Thoracic aorta (tissue), 2 donors: ENCODE data around the gene LRRC39. TPM values are rescaled to one million over a fixed set of nuclear protein-coding genes. Genes with fewer than 3 reads are reported as not detected.

ENCODE experiments used
- ATAC-seq: fragments of 150-250 bp; one replicate; pipeline ENCODE4 v1.8.0; 2017; ENCODE audit warnings: low read depth; ENCODE audit not compliant: insufficient number of reproducible peaks, low FRiP score
- DNase-seq: peaks from one replicate; pipeline ENCODE4 v3.0.0-alpha.2; 2020; ENCODE audit warnings: low spot score
- H3K27ac ChIP-seq, 2 donors: fragments of 200-600 bp; sonication (generic); 1 replicate in 1 of 2; 2 replicates in 1 of 2; pipeline ENCODE4 v1.5.1; 2016; ENCODE audit warnings: mild to moderate bottlenecking in 2 of 2, moderate library complexity in 2 of 2
- H3K27me3 ChIP-seq: fragments of 200-600 bp; sonication (generic); replicated peaks from 2 replicates; pipeline ENCODE4 v1.6.0; 2016; ENCODE audit warnings: mild to moderate bottlenecking; ENCODE audit not compliant: insufficient read depth
- H3K36me3 ChIP-seq: fragments of 200-600 bp; sonication (generic); one replicate; pipeline ENCODE4 v1.5.1; 2016
- H3K4me1 ChIP-seq, 2 donors: fragments of 200-600 bp; sonication (generic); 1 replicate in 1 of 2; 2 replicates in 1 of 2; pipeline versions ENCODE4 v1.5.1 to v1.6.0; 2016; ENCODE audit warnings: low read depth in 2 of 2, mild to moderate bottlenecking in 1 of 2; ENCODE audit not compliant: control insufficient read depth in 1 of 2
- H3K4me3 ChIP-seq: fragments of 200-600 bp; sonication (generic); 2 replicates; pipeline ENCODE4 v1.5.1; 2016; ENCODE audit warnings: mild to moderate bottlenecking
- H3K9me3 ChIP-seq: fragments of 200-600 bp; sonication (generic); 2 replicates; pipeline ENCODE4 v1.5.1; 2016
- CTCF ChIP-seq: fragments of 200-600 bp; sonication (generic); IDR thresholded peaks from one replicate; pipeline ENCODE4 v1.5.1; 2019; ENCODE audit warnings: antibody characterized with exemption
- total RNA-seq, 2 donors: library from RNA; depleted of rRNA; stranded (reverse); fragments of >200 nt; gene quantifications; one replicate each; pipeline versions ENCODE4 v1.1.0 to v1.2.3, GENCODE V29; 2016

Gene LRRC39
- total RNA-seq, 2 donors from 2014 or later: 2.3 to 2.4 TPM

GRCh38 chr1:100177295-100178041 is 588 bp downstream of the LRRC39 start:
- DNase-seq (no peak), ATAC-seq (no peak)
- H3K27ac ChIP-seq: no peak overlapping the region

GRCh38 chr1:100168051-100168450 is 10.0 kb downstream of the LRRC39 start:
- DNase-seq (no peak), ATAC-seq (no peak)
- Histone ChIP-seq H3K4me1 (no peaks in the 10 kb centered on the region), H3K27me3 (no peaks in the 10 kb centered on the region), H3K36me3 (no peaks in the 10 kb centered on the region), H3K9me3 (no peaks in the 10 kb centered on the region), H3K27ac (no peak overlapping the region), H3K4me3 (no peak overlapping the region)
- no peak for TF ChIP-seq CTCF

More at GRCh38 chr1:100177295-100178041, 588 bp downstream of the LRRC39 start:
- Histone ChIP-seq H3K9me3 (no peaks in the 10 kb centered on the region), H3K36me3 (no peaks in the 10 kb centered on the region), H3K4me1 (no peaks in the 10 kb centered on the region), H3K27me3 (no peaks in the 10 kb centered on the region), H3K4me3 (no peak overlapping the region)
- TF ChIP-seq CTCF: no peak

- Histone ChIP-seq H3K36me3 (no peaks in the 10 kb centered on the region), H3K27me3 (no peaks in the 10 kb centered on the region), H3K4me1 (no peaks in the 10 kb centered on the region), H3K4me3 (no peak overlapping the region), H3K9me3 (no peaks in the 10 kb centered on the region), H3K27ac (no peak overlapping the region)
- ATAC-seq (no peak), DNase-seq (no peak)
- no peak for TF ChIP-seq CTCF
Observed at GRCh38 chr1:100164702-100165101, 13.4 kb downstream of the LRRC39 start.

GRCh38 chr1:100164216-100164615 is 13.8 kb downstream of the LRRC39 start:
- TF ChIP-seq CTCF: no peak
- H3K4me1 ChIP-seq: no peaks in the 10 kb centered on the region
- H3K9me3 ChIP-seq: no peaks in the 10 kb centered on the region
- DNase-seq: no peak
- H3K4me3 ChIP-seq: no peak overlapping the region
- ATAC-seq: no peak
- H3K36me3 ChIP-seq: no peaks in the 10 kb centered on the region
- no peak overlapping the region for H3K27ac ChIP-seq
- H3K27me3 ChIP-seq: no peaks in the 10 kb centered on the region

- Histone ChIP-seq H3K4me1 (no peaks in the 10 kb centered on the region), H3K36me3 (no peaks in the 10 kb centered on the region), H3K27me3 (no peaks in the 10 kb centered on the region), H3K9me3 (no peaks in the 10 kb centered on the region), H3K4me3 (no peak overlapping the region), H3K27ac (no peak overlapping the region)
- DNase-seq (no peak), ATAC-seq (no peak)
- no peak for TF ChIP-seq CTCF
Observed at GRCh38 chr1:100162881-100163280, 15.2 kb downstream of the LRRC39 start.
